BLaER1 treated with 17β-estradiol and CSF1 and Interleukin-3, amounts not matched to agents 10 nM and 100 nM (cell line): ENCODE data around the gene GNA12.
A peak's percentile ranks its signal among the peaks of the same experiment; 100 is the strongest.
"Not testable (repeated sequence)": the region's sequence is repeated elsewhere in the genome, so short reads cannot be mapped to it uniquely, and the experiment has no call there.

Experiments used
- H3K27ac ChIP-seq, 11 experiments: shearing (Covaris generic); formaldehyde crosslinking; 2 replicates each; pipeline ENCODE4 v1.8.1; 2022
- H3K27me3 ChIP-seq, 11 experiments: shearing (Covaris generic); formaldehyde crosslinking; 2 replicates each; pipeline ENCODE4 v1.8.1; 2022
- H3K36me3 ChIP-seq, 11 experiments: shearing (Covaris generic); formaldehyde crosslinking; 2 replicates each; pipeline ENCODE4 v1.8.1; 2022
- H3K4me1 ChIP-seq, 10 experiments: shearing (Covaris generic); formaldehyde crosslinking; 2 replicates each; pipeline ENCODE4 v1.8.1; 2022
- H3K4me2 ChIP-seq, 11 experiments: shearing (Covaris generic); formaldehyde crosslinking; 2 replicates each; pipeline ENCODE4 v1.8.1; 2022
- H3K4me3 ChIP-seq, 10 experiments: shearing (Covaris generic); formaldehyde crosslinking; 2 replicates each; pipeline ENCODE4 v1.8.1; 2022
- H3K9ac ChIP-seq, 11 experiments: shearing (Covaris generic); formaldehyde crosslinking; 2 replicates each; pipeline ENCODE4 v1.8.1; 2022
- H3K9me3 ChIP-seq, 11 experiments: shearing (Covaris generic); formaldehyde crosslinking; replicated peaks in 1 of 11; 2 replicates each; pipeline ENCODE4 v1.8.1; 2022
- H4K20me1 ChIP-seq, 11 experiments: shearing (Covaris generic); formaldehyde crosslinking; 2 replicates each; pipeline ENCODE4 v1.8.1; 2022
- Cebpa-rat ChIP-seq, 11 experiments: shearing (Covaris generic); IDR thresholded peaks; 2 replicates each; pipeline ENCODE4 v1.8.1; 2022

Gene GNA12

GRCh38 chr7:2730846-2731770 lies 113.0 kb downstream of the GNA12 start:
- H3K36me3 ChIP-seq, result peaks cover 35 to 64% (median 46%) of the 10 kb centered on the region in 11 experiments
- TF ChIP-seq Cebpa-rat (IDR thresholded peaks at IDR 0.05), result no peak
- peaks cover 64 to 99% (median 90%) of the 10 kb centered on the region in 10 experiments for H3K4me1 ChIP-seq
- H3K4me3 ChIP-seq, result no peak overlapping the region
- H3K9me3 ChIP-seq, result peaks cover 0 to 14% (median 3%) of the 10 kb centered on the region in 11 experiments; a peak in 9 of 22 replicates
- H3K27ac ChIP-seq, result peak overlapping the region in 6 of 11 experiments; percentile 93 to 98 (median 96); a peak in 10 of 22 replicates
- H3K4me2 ChIP-seq, result peak overlapping the region in 10 of 11 experiments; percentile 16 to 97 (median 94); a peak in 19 of 22 replicates
- H3K27me3 ChIP-seq, result peaks cover 0 to 5% (median 0%) of the 10 kb centered on the region in 11 experiments; a peak in 2 of 22 replicates
- peak overlapping the region in 5 of 11 experiments; percentile 50 to 90 (median 57); a peak in 9 of 22 replicates for H3K9ac ChIP-seq
- H4K20me1 ChIP-seq, result peaks cover 0 to 45% (median 5%) of the 10 kb centered on the region in 11 experiments; a peak in 6 of 22 replicates

- Histone ChIP-seq H3K9ac (peak overlapping the region in 7 of 11 experiments; percentile 14 to 57 (median 50); a peak in 12 of 22 replicates), H3K9me3 (peaks cover 0 to 15% (median 3%) of the 10 kb centered on the region in 11 experiments; a peak in 9 of 22 replicates), H3K27me3 (no peaks in the 10 kb centered on the region; a peak in 1 of 22 replicates), H3K4me2 (peak overlapping the region; percentile 16 to 97 (median 94); a peak in 21 of 22 replicates), H3K4me3 (0 out of 20 replicates have a peak overlapping the region, but pooled peaks of 1 of the 10 experiments have one; percentile 17), H3K4me1 (peaks cover 54 to 99% (median 82%) of the 10 kb centered on the region in 10 experiments), H3K27ac (peak overlapping the region in 7 of 11 experiments; percentile 9 to 98 (median 96); a peak in 12 of 22 replicates), H3K36me3 (peaks cover 40 to 74% (median 57%) of the 10 kb centered on the region in 11 experiments), H4K20me1 (peaks cover 0 to 36% (median 0%) of the 10 kb centered on the region in 11 experiments; a peak in 5 of 22 replicates)
- TF ChIP-seq Cebpa-rat (IDR thresholded peaks at IDR 0.05), result no peak
Observed at GRCh38 chr7:2729893-2730716, 114.0 kb downstream of the GNA12 start.

- H3K36me3 ChIP-seq, result peaks cover 40 to 79% (median 62%) of the 10 kb centered on the region in 11 experiments
- no peak overlapping the region for H3K4me3 ChIP-seq
- H3K4me1 ChIP-seq, result peaks cover 45 to 99% (median 81%) of the 10 kb centered on the region in 10 experiments
- H3K27ac ChIP-seq, result peak overlapping the region in 8 of 11 experiments; percentile 25 to 98 (median 94); a peak in 14 of 22 replicates
- peak overlapping the region in 8 of 11 experiments; percentile 5 to 57 (median 40); a peak in 10 of 22 replicates for H3K9ac ChIP-seq
- H4K20me1 ChIP-seq, result peaks cover 0 to 32% (median 0%) of the 10 kb centered on the region in 11 experiments; a peak in 5 of 22 replicates
- H3K4me2 ChIP-seq, result peak overlapping the region; percentile 41 to 97 (median 94)
- H3K27me3 ChIP-seq, result no peaks in the 10 kb centered on the region; a peak in 1 of 22 replicates
- peaks cover 0 to 15% (median 3%) of the 10 kb centered on the region in 11 experiments; a peak in 9 of 22 replicates for H3K9me3 ChIP-seq
- TF ChIP-seq Cebpa-rat (IDR thresholded peaks at IDR 0.05), result no peak
Observed at GRCh38 chr7:2729031-2729892, 114.8 kb downstream of the GNA12 start.

GRCh38 chr7:2728316-2729030 lies 115.6 kb downstream of the GNA12 start:
- H3K27ac ChIP-seq, result peak overlapping the region in 9 of 11 experiments; percentile 3 to 98 (median 49); a peak in 12 of 22 replicates
- no peak overlapping the region for H3K4me3 ChIP-seq
- peaks cover 0 to 32% (median 0%) of the 10 kb centered on the region in 11 experiments; a peak in 5 of 22 replicates for H4K20me1 ChIP-seq
- H3K4me1 ChIP-seq, result peaks cover 37 to 99% (median 80%) of the 10 kb centered on the region in 10 experiments
- H3K27me3 ChIP-seq, result no peaks in the 10 kb centered on the region; a peak in 1 of 22 replicates
- H3K4me2 ChIP-seq, result peak overlapping the region; percentile 41 to 97 (median 76)
- peak overlapping the region in 8 of 11 experiments; percentile 5 to 56 (median 40); a peak in 6 of 22 replicates for H3K9ac ChIP-seq
- H3K36me3 ChIP-seq, result peaks cover 40 to 79% (median 62%) of the 10 kb centered on the region in 11 experiments
- H3K9me3 ChIP-seq, result peaks cover 0 to 15% (median 3%) of the 10 kb centered on the region in 11 experiments; a peak in 9 of 22 replicates
- no peak for TF ChIP-seq Cebpa-rat (IDR thresholded peaks at IDR 0.05)

- peaks cover 0 to 15% (median 0%) of the 10 kb centered on the region in 11 experiments; a peak in 3 of 22 replicates for H3K9me3 ChIP-seq
- H3K4me2 ChIP-seq, result peak overlapping the region in 2 of 11 experiments; percentile 33 to 76; a peak in 1 of 22 replicates
- H3K9ac ChIP-seq, H3K4me3 ChIP-seq, H3K27me3 ChIP-seq, H3K27ac ChIP-seq: not testable (repeated sequence)
- peaks cover 0 to 38% (median 0%) of the 10 kb centered on the region in 11 experiments; a peak in 5 of 22 replicates for H4K20me1 ChIP-seq
- peaks cover 25 to 99% (median 77%) of the 10 kb centered on the region in 10 experiments for H3K4me1 ChIP-seq
- peaks cover 40 to 76% (median 62%) of the 10 kb centered on the region in 11 experiments for H3K36me3 ChIP-seq
Observed at GRCh38 chr7:2727206-2727605, 116.9 kb downstream of the GNA12 start.

GRCh38 chr7:2726316-2727018 lies 117.6 kb downstream of the GNA12 start:
- H3K4me1 ChIP-seq, result peaks cover 25 to 99% (median 77%) of the 10 kb centered on the region in 10 experiments
- H3K9me3 ChIP-seq, result peaks cover 0 to 15% (median 0%) of the 10 kb centered on the region in 11 experiments; a peak in 3 of 22 replicates
- peak overlapping the region in 1 of 11 experiments; percentile 83; a peak in 2 of 22 replicates for H3K27ac ChIP-seq
- no peak for TF ChIP-seq Cebpa-rat (IDR thresholded peaks at IDR 0.05)
- H3K9ac ChIP-seq, result no peak overlapping the region; a peak in 1 of 22 replicates
- H3K36me3 ChIP-seq, result peaks cover 37 to 69% (median 58%) of the 10 kb centered on the region in 11 experiments
- no peaks in the 10 kb centered on the region; a peak in 1 of 22 replicates for H3K27me3 ChIP-seq
- H3K4me3 ChIP-seq, result no peak overlapping the region
- peak overlapping the region in 5 of 11 experiments; percentile 10 to 87 (median 29); a peak in 4 of 22 replicates for H3K4me2 ChIP-seq
- H4K20me1 ChIP-seq, result peaks cover 0 to 38% (median 0%) of the 10 kb centered on the region in 11 experiments; a peak in 5 of 22 replicates
